Panc1 (cell line): ENCODE results near the gene WNT7B. TPM values are rescaled to one million over a fixed set of nuclear protein-coding genes. Genes with fewer than 3 reads are reported as not detected.
A peak's percentile ranks its signal among the peaks of the same experiment; 100 is the strongest.

Experiments used
- ATAC-seq: fragments of 200-7000 bp; cut with Tn5 transposase; 2 replicates; pipeline ENCODE4 v1.9.1; 2020; ENCODE audit warnings: mild to moderate bottlenecking, moderate library complexity
- BruUV-seq: library from RNA; stranded (reverse); fragments of 400-500 nt; replicated peaks from 2 replicates; lab custom pipeline; 2021; lab: Mats Ljungman, UMichigan
- CTCF ChIA-PET: fragments of 300-600 bp; sonication (Branson Sonifier 250); formaldehyde crosslinking; loops from one replicate; lab custom pipeline; 2022; ENCODE audit warnings: antibody characterized with exemption; lab: Charles Lee
- POLR2A ChIA-PET: fragments of 300-600 bp; sonication (Branson Sonifier 250); formaldehyde crosslinking; loops from one replicate; lab custom pipeline; 2022; ENCODE audit warnings: antibody characterized with exemption; lab: Charles Lee
- DNase-seq: peaks from one replicate; pipeline ENCODE4 v3.0.0-alpha.2; 2010; ENCODE audit warnings: low read depth, low spot score
- H3K27ac ChIP-seq: 2 replicates; pipeline ENCODE4 v1.5.1; 2011; ENCODE audit warnings: mild to moderate bottlenecking, low read length, inconsistent platforms
- H3K27me3 ChIP-seq: fragments of 200-500 bp; sonication (Bioruptor generic); 2 replicates; pipeline ENCODE4 v1.6.0; 2014; ENCODE audit warnings: low read length, inconsistent platforms; ENCODE audit not compliant: control insufficient read depth, insufficient read depth
- H3K36me3 ChIP-seq: fragments of 200-500 bp; sonication (Bioruptor generic); 2 replicates; pipeline ENCODE4 v1.5.1; 2014; ENCODE audit warnings: inconsistent platforms, mild to moderate bottlenecking, low read length, moderate library complexity; ENCODE audit not compliant: control insufficient read depth, insufficient read depth
- H3K4me1 ChIP-seq: 2 replicates; pipeline ENCODE4 v1.5.1; 2011; ENCODE audit warnings: inconsistent platforms, mild to moderate bottlenecking, low read length, moderate library complexity; ENCODE audit not compliant: control insufficient read depth, insufficient read depth
- H3K4me3 ChIP-seq, 2 experiments: 2 replicates each; pipeline ENCODE4 v1.5.1; 2011 to 2012; ENCODE audit warnings: low read depth in 2 of 2, low read length in 2 of 2, mild to moderate bottlenecking in 2 of 2, inconsistent platforms in 1 of 2, moderate library complexity in 1 of 2
- H3K9me3 ChIP-seq: fragments of 200-500 bp; sonication (Bioruptor generic); 2 replicates; pipeline ENCODE4 v1.5.1; 2014; ENCODE audit warnings: low read depth, mild to moderate bottlenecking, inconsistent platforms, low read length, moderate library complexity; ENCODE audit not compliant: control insufficient read depth, insufficient read depth
- POLR2AphosphoS5 ChIP-seq: IDR thresholded peaks from 2 replicates; pipeline ENCODE4 v1.6.1; 2012; ENCODE audit warnings: mild to moderate bottlenecking, low read depth, low read length, moderate library complexity
- REST ChIP-seq, 2 experiments: IDR thresholded peaks; 2 replicates each; pipeline ENCODE4 v1.6.1; 2011 to 2012; ENCODE audit warnings: low read depth in 2 of 2, control low read depth in 1 of 2, low read length in 1 of 2, mild to moderate bottlenecking in 1 of 2, moderate library complexity in 1 of 2; ENCODE audit not compliant: insufficient read depth in 1 of 2
- SIN3A ChIP-seq: IDR thresholded peaks from 2 replicates; pipeline ENCODE4 v1.6.1; 2012; ENCODE audit warnings: low read depth, mild to moderate bottlenecking, low read length, moderate library complexity, borderline replicate concordance; ENCODE audit not compliant: insufficient read depth
- TCF7L2 ChIP-seq: IDR thresholded peaks from 2 replicates; pipeline ENCODE4 v1.6.1; 2011; ENCODE audit warnings: mild to moderate bottlenecking, low read depth, low read length, inconsistent platforms
- in situ Hi-C: cut with HindIII; loops from 2 replicates; pipeline ENCODE4 v1.10.0; 2016; ENCODE audit warnings: low sequenced_read_pairs, low pct_unique_long_range_greater_than_20kb
- intact Hi-C: fragments of 100-400 bp; cut with micrococcal nuclease; formaldehyde crosslinking; loops from one replicate; pipeline ENCODE4 v1.10.0; 2022; ENCODE audit not compliant: unreplicated experiment
- total RNA-seq: library from RNA; stranded (reverse); gene quantifications from one replicate; pipeline ENCODE4 v1.2.1, GENCODE V29; 2021; ENCODE audit not compliant: unreplicated experiment
- TF ChIP-seq, protein P1 (sequence below): fragments of 450-650 bp; IDR thresholded peaks from 2 replicates; pipeline ENCODE4 v1.5.1; 2017; ENCODE audit warnings: mild to moderate bottlenecking

Gene WNT7B
- total RNA-seq, 1 experiment from 2014 or later: 52.1 TPM

GRCh38 chr22:45974498-45974897 lies 2.5 kb downstream of the WNT7B start:
- ATAC-seq: peak; percentile 10; the same call in 1 of the 2 replicates
- in situ Hi-C loops (no loop called here), intact Hi-C loops (no loop called here)
- no peak for DNase-seq
- Histone ChIP-seq H3K9me3 (no peaks in the 10 kb centered on the region), H3K4me3 (peak overlapping the region; percentile 60 to 70), H3K27ac (peak overlapping the region; percentile 84), H3K27me3 (no peaks in the 10 kb centered on the region), H3K36me3 (no peaks in the 10 kb centered on the region), H3K4me1 (peaks cover 44% of the 10 kb centered on the region)
- POLR2A ChIA-PET: no interaction called here
- TF ChIP-seq, protein P1, sequence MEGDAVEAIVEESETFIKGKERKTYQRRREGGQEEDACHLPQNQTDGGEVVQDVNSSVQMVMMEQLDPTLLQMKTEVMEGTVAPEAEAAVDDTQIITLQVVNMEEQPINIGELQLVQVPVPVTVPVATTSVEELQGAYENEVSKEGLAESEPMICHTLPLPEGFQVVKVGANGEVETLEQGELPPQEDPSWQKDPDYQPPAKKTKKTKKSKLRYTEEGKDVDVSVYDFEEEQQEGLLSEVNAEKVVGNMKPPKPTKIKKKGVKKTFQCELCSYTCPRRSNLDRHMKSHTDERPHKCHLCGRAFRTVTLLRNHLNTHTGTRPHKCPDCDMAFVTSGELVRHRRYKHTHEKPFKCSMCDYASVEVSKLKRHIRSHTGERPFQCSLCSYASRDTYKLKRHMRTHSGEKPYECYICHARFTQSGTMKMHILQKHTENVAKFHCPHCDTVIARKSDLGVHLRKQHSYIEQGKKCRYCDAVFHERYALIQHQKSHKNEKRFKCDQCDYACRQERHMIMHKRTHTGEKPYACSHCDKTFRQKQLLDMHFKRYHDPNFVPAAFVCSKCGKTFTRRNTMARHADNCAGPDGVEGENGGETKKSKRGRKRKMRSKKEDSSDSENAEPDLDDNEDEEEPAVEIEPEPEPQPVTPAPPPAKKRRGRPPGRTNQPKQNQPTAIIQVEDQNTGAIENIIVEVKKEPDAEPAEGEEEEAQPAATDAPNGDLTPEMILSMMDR: no peak
- TF ChIP-seq POLR2AphosphoS5 (no peak), TCF7L2 (no peak), SIN3A (no peak)
- BruUV-seq: no TSS peak
- CTCF ChIA-PET: interaction anchor here (0.7 to 1.3 kb wide), 2 partner anchors 52 to 112 kb away, joined by 3 to 4 read pairs; no protein-coding TSS in a partner anchor

- Histone ChIP-seq H3K27me3 (no peaks in the 10 kb centered on the region), H3K36me3 (no peaks in the 10 kb centered on the region), H3K4me1 (peaks cover 56% of the 10 kb centered on the region), H3K9me3 (no peaks in the 10 kb centered on the region), H3K4me3 (no peak overlapping the region), H3K27ac (peak overlapping the region; percentile 84)
- CTCF ChIA-PET: no interaction called here
- in situ Hi-C loops: no loop called here
- intact Hi-C loops: no loop called here
- ATAC-seq: no peak
- POLR2A ChIA-PET: no interaction called here
- DNase-seq: no peak
- TF ChIP-seq POLR2AphosphoS5 (no peak), TCF7L2 (no peak)
- TF ChIP-seq, protein P1: peak; percentile 28
- BruUV-seq: no TSS peak
Observed at GRCh38 chr22:45972889-45973253, 4.1 kb downstream of the WNT7B start.

DNA sequence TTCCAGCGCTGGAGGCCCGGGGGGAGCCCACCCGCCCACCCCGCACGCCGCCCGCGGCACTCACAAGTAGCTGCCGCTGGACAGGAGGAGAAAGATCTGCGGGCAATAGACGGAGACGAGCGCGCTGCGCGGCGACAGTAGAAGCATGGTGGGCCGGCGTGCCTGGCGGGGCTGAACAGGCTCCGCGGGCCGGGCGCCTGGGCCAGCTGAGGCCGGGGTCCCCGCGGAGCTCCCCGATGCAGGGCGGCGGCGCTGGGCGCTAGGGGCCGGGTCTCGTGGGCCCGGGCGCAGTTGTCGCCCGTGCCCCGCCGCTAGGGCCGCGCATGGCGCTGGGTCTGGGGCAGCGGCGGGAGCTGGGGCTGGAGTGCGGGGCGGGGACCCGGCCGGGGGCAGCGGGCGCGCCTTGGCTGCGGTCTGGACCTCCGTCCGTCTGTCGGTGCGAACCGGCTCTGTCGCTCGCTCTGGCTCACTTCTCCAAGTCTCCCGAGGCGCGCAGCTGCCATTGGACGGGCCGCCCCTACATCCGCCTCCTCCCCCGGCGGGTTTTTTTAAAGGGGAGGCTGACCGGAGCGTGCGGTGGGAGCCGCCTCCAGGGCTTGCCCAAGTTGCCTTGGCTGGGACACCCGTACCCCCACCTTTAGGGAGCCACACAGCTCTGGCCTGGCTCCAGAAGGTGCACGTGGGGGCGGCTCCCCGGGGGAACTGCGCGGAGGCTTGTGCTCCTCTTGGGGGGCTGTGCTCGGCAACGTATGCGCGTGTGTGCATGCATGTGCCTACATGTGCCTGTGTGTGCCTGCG lies 4.7 kb downstream of the WNT7B start:
- no peaks in the 10 kb centered on the region for H3K9me3 ChIP-seq
- intact Hi-C loops: no loop called here
- no peaks in the 10 kb centered on the region for H3K36me3 ChIP-seq
- H3K4me1 ChIP-seq: peaks cover 60% of the 10 kb centered on the region
- H3K27ac ChIP-seq: no peak overlapping the region
- DNase-seq (no peak), ATAC-seq (no peak)
- CTCF ChIA-PET: no interaction called here
- H3K4me3 ChIP-seq: no peak overlapping the region
- TF ChIP-seq REST (IDR thresholded peaks at IDR 0.05; ENCODE audit: insufficient read depth in 1 of 2, low read depth in 2 of 2, low read length in 1 of 2): no peak
- TF ChIP-seq POLR2AphosphoS5: no peak
- TF ChIP-seq, protein P1: no peak
- no peak for TF ChIP-seq SIN3A
- TF ChIP-seq TCF7L2: no peak
- no TSS peak for BruUV-seq
- POLR2A ChIA-PET: interaction anchor here (0.7 kb wide), 1 partner anchor 1030 kb away, joined by 4 read pairs; no protein-coding TSS in a partner anchor
- in situ Hi-C loops: no loop called here
- H3K27me3 ChIP-seq: no peaks in the 10 kb centered on the region
